Measurements from ENCODE around the gene TMEM89.

Gene TMEM89

GRCh38 chr3:48614044-48614443, 7.5 kb downstream of the TMEM89 start:
- DNase-seq (ENCODE audit: low read depth): no peak

- DNase-seq (ENCODE audit: low read depth): no peak
These were observed 9.3 kb downstream of the TMEM89 start for GRCh38 chr3:48612309-48612708.

- DNase-seq (ENCODE audit: low read depth): peak; percentile 87
These were observed 12.2 kb downstream of the TMEM89 start, which contains the start of gene UQCRC1 for GRCh38 chr3:48609088-48610005. UQCRC1 (minus strand) TSS chr3:48609646; CDS start chr3:48609620, 26 bp downstream.

- DNase-seq (ENCODE audit: low read depth): no peak
These were observed 14.1 kb downstream of the TMEM89 start for GRCh38 chr3:48607519-48607918.

- DNase-seq (ENCODE audit: low read depth): no peak
These were observed 20.0 kb downstream of the TMEM89 start for GRCh38 chr3:48601622-48601994.

GRCh38 chr3:48600711-48601621, 20.6 kb downstream of the TMEM89 start:
- DNase-seq (ENCODE audit: low read depth): no peak

- no peak for DNase-seq (ENCODE audit: low read depth)
These were observed 21.9 kb downstream of the TMEM89 start for GRCh38 chr3:48599509-48600285.

GRCh38 chr3:48599077-48599501, 22.5 kb downstream of the TMEM89 start:
- no peak for DNase-seq (ENCODE audit: low read depth)

GRCh38 chr3:48598323-48599076, 23.1 kb downstream of the TMEM89 start:
- no peak for DNase-seq (ENCODE audit: low read depth)

GRCh38 chr3:48597408-48597800, 24.2 kb downstream of the TMEM89 start:
- no peak for DNase-seq (ENCODE audit: low read depth)

- DNase-seq (ENCODE audit: low read depth): no peak
These were observed 24.7 kb downstream of the TMEM89 start for GRCh38 chr3:48596676-48597407.

- DNase-seq (ENCODE audit: low read depth): no peak
These were observed 25.4 kb downstream of the TMEM89 start for GRCh38 chr3:48596157-48596556.

GRCh38 chr3:48595526-48596121, 25.9 kb downstream of the TMEM89 start:
- no peak for DNase-seq (ENCODE audit: low read depth)

GRCh38 chr3:48595075-48595525, 26.5 kb downstream of the TMEM89 start, which contains the start of gene COL7A1:
COL7A1 (minus strand) TSS chr3:48595329; CDS start chr3:48595159, 170 bp downstream.
- DNase-seq (ENCODE audit: low read depth): no peak

GRCh38 chr3:48594417-48595049, 27.0 kb downstream of the TMEM89 start:
- DNase-seq (ENCODE audit: low read depth): no peak

GRCh38 chr3:48593337-48593736, 28.2 kb downstream of the TMEM89 start:
- DNase-seq (ENCODE audit: low read depth): no peak

GRCh38 chr3:48592519-48593087, 29.0 kb downstream of the TMEM89 start:
- DNase-seq (ENCODE audit: low read depth): no peak

- DNase-seq (ENCODE audit: low read depth): no peak
These were observed 29.6 kb downstream of the TMEM89 start for GRCh38 chr3:48591886-48592518.
